Fibroblast of the aortic adventitia (primary cell): Measurements from ENCODE around the gene FNIP2. TPM values are rescaled to one million over a fixed set of nuclear protein-coding genes. Genes with fewer than 3 reads are reported as not detected.

ENCODE experiments used
- DNase-seq: peaks from one replicate; pipeline ENCODE4 v3.0.0-alpha.2; 2010; ENCODE audit warnings: low read depth
- H3K4me3 ChIP-seq: 2 replicates; pipeline ENCODE4 v1.5.1; 2011; ENCODE audit warnings: low read depth, mild to moderate bottlenecking, control low read depth, low read length, moderate library complexity
- total RNA-seq: library from RNA; depleted of rRNA; stranded (reverse); fragments of >200 nt; gene quantifications from 2 replicates; pipeline ENCODE4 v1.2.3, GENCODE V29; 2012; ENCODE audit warnings: low replicate concordance
- TF ChIP-seq, protein P1 (sequence below): IDR thresholded peaks from 2 replicates; pipeline ENCODE4 v1.5.1; 2011; ENCODE audit warnings: mild to moderate bottlenecking, low read length, control low read depth, inconsistent platforms; ENCODE audit not compliant: insufficient read depth

Gene FNIP2
- total RNA-seq, 1 donor = 34.3 TPM

- TF ChIP-seq, protein P1, sequence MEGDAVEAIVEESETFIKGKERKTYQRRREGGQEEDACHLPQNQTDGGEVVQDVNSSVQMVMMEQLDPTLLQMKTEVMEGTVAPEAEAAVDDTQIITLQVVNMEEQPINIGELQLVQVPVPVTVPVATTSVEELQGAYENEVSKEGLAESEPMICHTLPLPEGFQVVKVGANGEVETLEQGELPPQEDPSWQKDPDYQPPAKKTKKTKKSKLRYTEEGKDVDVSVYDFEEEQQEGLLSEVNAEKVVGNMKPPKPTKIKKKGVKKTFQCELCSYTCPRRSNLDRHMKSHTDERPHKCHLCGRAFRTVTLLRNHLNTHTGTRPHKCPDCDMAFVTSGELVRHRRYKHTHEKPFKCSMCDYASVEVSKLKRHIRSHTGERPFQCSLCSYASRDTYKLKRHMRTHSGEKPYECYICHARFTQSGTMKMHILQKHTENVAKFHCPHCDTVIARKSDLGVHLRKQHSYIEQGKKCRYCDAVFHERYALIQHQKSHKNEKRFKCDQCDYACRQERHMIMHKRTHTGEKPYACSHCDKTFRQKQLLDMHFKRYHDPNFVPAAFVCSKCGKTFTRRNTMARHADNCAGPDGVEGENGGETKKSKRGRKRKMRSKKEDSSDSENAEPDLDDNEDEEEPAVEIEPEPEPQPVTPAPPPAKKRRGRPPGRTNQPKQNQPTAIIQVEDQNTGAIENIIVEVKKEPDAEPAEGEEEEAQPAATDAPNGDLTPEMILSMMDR = no peak
- no peak overlapping the region for H3K4me3 ChIP-seq
- DNase-seq = peak; percentile 28
Observed at GRCh38 chr4:158845311-158846041, 76.7 kb downstream of the FNIP2 start.

- TF ChIP-seq, protein P1 = no peak
- no peak overlapping the region for H3K4me3 ChIP-seq
- no peak for DNase-seq
Observed at GRCh38 chr4:158847535-158847934, 78.7 kb downstream of the FNIP2 start.

- H3K4me3 ChIP-seq = no peak overlapping the region
- TF ChIP-seq, protein P1 = no peak
- no peak for DNase-seq
Observed at GRCh38 chr4:158849681-158850080, 80.9 kb downstream of the FNIP2 start.

DNA sequence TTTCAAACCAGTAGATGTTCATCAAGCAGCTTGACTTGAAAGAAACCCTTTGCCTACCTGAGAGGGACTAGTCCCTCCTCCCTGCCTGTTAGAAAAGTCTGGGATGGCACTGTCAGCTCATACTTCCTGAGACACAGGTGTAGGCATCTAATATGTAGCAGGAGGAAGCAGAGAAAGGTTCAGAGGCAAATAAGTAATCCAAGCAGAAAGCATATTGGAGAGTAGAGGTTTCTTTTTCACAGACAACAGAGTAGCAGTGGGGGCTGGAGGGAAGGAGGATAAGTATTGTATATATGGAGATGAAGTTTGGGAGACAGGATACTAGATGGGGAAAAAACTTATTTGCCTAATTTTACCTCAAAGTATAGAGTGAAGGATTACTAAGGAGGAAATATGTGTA is 81.5 kb downstream of the FNIP2 start:
- TF ChIP-seq, protein P1 = no peak
- H3K4me3 ChIP-seq = no peak overlapping the region
- no peak for DNase-seq

DNA sequence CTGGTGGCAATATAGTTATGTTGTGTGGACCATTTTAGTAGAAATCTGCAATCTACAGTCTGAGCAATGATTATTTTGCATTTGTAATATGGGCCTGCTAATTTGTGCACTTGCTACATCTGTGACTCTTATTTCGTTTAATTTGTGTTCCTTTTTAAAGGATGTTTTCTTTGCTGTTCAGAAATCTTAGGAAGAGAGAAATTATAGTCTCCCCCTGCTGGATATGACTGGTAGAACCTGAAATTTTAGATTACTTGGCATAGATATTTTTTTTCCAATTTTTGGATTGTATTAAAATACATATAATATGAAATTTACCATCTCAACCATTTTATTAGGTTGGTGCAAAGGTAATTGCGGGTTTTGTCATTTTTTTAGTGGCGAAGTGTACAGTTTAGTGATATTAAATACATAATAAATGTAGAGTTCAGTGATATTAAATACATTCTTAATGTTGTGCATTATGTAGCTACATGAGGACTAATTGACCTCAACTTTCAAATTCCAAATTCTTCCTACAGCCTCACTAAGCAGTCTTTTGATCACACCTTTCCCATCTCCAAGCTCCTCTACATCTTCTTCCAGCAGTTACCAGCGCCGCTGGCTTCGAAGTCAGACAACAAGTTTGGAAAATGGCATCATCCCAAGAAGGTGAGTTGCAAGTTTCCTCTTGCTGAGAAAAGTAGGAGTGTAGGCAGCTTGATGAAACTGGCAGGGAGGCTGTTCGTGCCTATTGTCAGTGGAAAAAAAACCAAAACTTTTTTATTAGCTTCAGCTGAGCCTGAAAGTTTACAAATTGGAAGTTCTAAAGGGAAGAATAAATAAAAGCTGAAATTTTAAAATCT is 82.2 kb downstream of the FNIP2 start:
- peak; percentile 79 for DNase-seq
- no peak overlapping the region for H3K4me3 ChIP-seq
- TF ChIP-seq, protein P1 = peak; percentile 63

GRCh38 chr4:158854236-158854635 is 85.4 kb downstream of the FNIP2 start:
- TF ChIP-seq, protein P1 = no peak
- DNase-seq = no peak
- no peak overlapping the region for H3K4me3 ChIP-seq
